ENCODE measurements around the gene SDK2. TPM values are rescaled to one million over a fixed set of nuclear protein-coding genes. Genes with fewer than 3 reads are reported as not detected.

The SDK2 gene
- total and polyA plus RNA-seq, 2 experiments from 2014 or later = 0.74 to 5.1 TPM

DNA sequence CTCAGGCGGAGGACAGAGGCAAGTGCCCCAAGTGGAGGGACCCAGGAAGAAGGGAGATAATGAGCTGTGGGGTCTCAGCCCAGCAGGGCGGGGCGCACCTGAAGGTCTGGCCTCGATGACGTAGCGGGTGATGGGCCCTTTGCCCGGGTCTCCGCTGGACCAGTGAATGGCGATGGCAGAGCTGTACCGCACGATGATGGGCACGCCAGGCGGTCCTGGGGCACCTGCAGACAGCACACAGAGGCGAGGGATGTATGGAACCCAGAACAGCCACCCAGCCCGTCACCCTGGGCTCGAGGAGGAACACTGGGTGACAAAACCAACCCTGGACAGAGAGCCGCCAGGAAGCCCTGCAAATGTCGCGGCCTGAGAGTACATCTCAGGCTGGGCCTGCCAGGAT lies 286.3 kb downstream of the SDK2 start (continued):
- no peak for TF ChIP-seq EZH2phosphoT487 (IDR thresholded peaks at IDR 0.05; ENCODE audit: unreplicated experiment)
- TF ChIP-seq STAT1 (IDR thresholded peaks at IDR 0.05; ENCODE audit: unreplicated experiment) = no peak
- TF ChIP-seq NANOG (IDR thresholded peaks at IDR 0.05; ENCODE audit: borderline replicate concordance) = no peak
- TF ChIP-seq ZNF331 (CRISPR knock-in tag; IDR thresholded peaks at IDR 0.05; ENCODE audit: low read depth) = no peak
- TF ChIP-seq, protein P1, sequence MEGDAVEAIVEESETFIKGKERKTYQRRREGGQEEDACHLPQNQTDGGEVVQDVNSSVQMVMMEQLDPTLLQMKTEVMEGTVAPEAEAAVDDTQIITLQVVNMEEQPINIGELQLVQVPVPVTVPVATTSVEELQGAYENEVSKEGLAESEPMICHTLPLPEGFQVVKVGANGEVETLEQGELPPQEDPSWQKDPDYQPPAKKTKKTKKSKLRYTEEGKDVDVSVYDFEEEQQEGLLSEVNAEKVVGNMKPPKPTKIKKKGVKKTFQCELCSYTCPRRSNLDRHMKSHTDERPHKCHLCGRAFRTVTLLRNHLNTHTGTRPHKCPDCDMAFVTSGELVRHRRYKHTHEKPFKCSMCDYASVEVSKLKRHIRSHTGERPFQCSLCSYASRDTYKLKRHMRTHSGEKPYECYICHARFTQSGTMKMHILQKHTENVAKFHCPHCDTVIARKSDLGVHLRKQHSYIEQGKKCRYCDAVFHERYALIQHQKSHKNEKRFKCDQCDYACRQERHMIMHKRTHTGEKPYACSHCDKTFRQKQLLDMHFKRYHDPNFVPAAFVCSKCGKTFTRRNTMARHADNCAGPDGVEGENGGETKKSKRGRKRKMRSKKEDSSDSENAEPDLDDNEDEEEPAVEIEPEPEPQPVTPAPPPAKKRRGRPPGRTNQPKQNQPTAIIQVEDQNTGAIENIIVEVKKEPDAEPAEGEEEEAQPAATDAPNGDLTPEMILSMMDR (conservative IDR thresholded peaks at IDR 0.05; ENCODE audit: low read depth in 2 of 2) = no peak
- no peak for TF ChIP-seq ZNF114 (CRISPR knock-in tag; IDR thresholded peaks at IDR 0.05)
- no peak for TF ChIP-seq JUNB (IDR thresholded peaks at IDR 0.05; ENCODE audit: unreplicated experiment)
- TF ChIP-seq, protein P2, sequence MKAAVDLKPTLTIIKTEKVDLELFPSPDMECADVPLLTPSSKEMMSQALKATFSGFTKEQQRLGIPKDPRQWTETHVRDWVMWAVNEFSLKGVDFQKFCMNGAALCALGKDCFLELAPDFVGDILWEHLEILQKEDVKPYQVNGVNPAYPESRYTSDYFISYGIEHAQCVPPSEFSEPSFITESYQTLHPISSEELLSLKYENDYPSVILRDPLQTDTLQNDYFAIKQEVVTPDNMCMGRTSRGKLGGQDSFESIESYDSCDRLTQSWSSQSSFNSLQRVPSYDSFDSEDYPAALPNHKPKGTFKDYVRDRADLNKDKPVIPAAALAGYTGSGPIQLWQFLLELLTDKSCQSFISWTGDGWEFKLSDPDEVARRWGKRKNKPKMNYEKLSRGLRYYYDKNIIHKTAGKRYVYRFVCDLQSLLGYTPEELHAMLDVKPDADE (IDR thresholded peaks at IDR 0.05) = no peak
- TF ChIP-seq CREB1 (CRISPR knock-in tag; IDR thresholded peaks at IDR 0.05; ENCODE audit: low read depth) = no peak
- TF ChIP-seq, protein P3, sequence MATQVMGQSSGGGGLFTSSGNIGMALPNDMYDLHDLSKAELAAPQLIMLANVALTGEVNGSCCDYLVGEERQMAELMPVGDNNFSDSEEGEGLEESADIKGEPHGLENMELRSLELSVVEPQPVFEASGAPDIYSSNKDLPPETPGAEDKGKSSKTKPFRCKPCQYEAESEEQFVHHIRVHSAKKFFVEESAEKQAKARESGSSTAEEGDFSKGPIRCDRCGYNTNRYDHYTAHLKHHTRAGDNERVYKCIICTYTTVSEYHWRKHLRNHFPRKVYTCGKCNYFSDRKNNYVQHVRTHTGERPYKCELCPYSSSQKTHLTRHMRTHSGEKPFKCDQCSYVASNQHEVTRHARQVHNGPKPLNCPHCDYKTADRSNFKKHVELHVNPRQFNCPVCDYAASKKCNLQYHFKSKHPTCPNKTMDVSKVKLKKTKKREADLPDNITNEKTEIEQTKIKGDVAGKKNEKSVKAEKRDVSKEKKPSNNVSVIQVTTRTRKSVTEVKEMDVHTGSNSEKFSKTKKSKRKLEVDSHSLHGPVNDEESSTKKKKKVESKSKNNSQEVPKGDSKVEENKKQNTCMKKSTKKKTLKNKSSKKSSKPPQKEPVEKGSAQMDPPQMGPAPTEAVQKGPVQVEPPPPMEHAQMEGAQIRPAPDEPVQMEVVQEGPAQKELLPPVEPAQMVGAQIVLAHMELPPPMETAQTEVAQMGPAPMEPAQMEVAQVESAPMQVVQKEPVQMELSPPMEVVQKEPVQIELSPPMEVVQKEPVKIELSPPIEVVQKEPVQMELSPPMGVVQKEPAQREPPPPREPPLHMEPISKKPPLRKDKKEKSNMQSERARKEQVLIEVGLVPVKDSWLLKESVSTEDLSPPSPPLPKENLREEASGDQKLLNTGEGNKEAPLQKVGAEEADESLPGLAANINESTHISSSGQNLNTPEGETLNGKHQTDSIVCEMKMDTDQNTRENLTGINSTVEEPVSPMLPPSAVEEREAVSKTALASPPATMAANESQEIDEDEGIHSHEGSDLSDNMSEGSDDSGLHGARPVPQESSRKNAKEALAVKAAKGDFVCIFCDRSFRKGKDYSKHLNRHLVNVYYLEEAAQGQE (IDR thresholded peaks at IDR 0.05; ENCODE audit: unreplicated experiment) = no peak

DNA sequence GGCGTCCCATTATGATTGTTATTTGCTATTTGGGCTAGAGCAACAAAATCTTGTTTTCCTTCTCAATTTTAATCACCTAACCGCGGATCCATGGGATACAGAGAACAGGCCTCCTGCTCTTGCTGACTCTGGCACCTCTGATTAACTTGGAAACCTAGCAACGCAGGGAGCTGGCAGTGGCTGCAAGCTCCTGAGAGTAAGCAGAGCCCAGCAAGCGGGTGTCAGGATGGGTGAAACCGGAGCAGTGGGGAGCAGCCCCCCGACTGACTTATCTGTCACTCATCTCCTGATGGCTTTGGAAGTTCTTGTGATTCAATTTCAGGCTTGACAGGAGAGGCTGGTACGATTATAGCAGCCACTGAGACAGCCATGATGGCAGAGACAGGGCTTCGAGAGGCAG lies 286.9 kb downstream of the SDK2 start:
- H3K27ac Mint-ChIP-seq = no peak overlapping the region
- Histone ChIP-seq H4K20me1 (replicated peaks; ENCODE audit: insufficient read depth) (no peaks in the 10 kb centered on the region), H3K27me3 (ENCODE audit: insufficient read depth) (no peaks in the 10 kb centered on the region), H3K36me3 (ENCODE audit: insufficient read depth) (no peaks in the 10 kb centered on the region), H3K79me2 (replicated peaks; ENCODE audit: insufficient read depth) (no peaks in the 10 kb centered on the region), H3K4me3 (no peak overlapping the region), H3K4me2 (no peak overlapping the region), H3K9me2 (ENCODE audit: insufficient read depth) (no peaks in the 10 kb centered on the region), H2AFZ (no peak overlapping the region), H3K4me1 (ENCODE audit: insufficient read depth) (peaks cover 23% of the 10 kb centered on the region), H3K27ac (ENCODE audit: low read depth) (no peak overlapping the region), H3F3A (replicated peaks; ENCODE audit: low read depth) (0 out of 2 replicates have a peak, but pooled peaks cover 2% of the 10 kb centered on the region)
- H3K4me3 Mint-ChIP-seq = no peak overlapping the region
- no peak for DNase-seq (ENCODE audit: low spot score)
- H3K27me3 Mint-ChIP-seq (ENCODE audit: insufficient read depth, low read depth, poor library complexity) = peaks cover 17% of the 10 kb centered on the region
- H3K4me1 Mint-ChIP-seq = peaks cover 30% of the 10 kb centered on the region
- no peaks in the 10 kb centered on the region for H3K36me3 Mint-ChIP-seq (ENCODE audit: low read depth)
- no peak for ATAC-seq
- no peaks in the 10 kb centered on the region for H3K9me3 Mint-ChIP-seq
- TF ChIP-seq JUNB (IDR thresholded peaks at IDR 0.05; ENCODE audit: unreplicated experiment) (no peak), ZNF331 (CRISPR knock-in tag; IDR thresholded peaks at IDR 0.05; ENCODE audit: low read depth) (no peak), POLR2AphosphoS5 (IDR thresholded peaks at IDR 0.05; ENCODE audit: low read depth) (no peak), NANOG (IDR thresholded peaks at IDR 0.05; ENCODE audit: borderline replicate concordance) (no peak)
- TF ChIP-seq, protein P2 (IDR thresholded peaks at IDR 0.05) = no peak
- TF ChIP-seq, protein P3 (IDR thresholded peaks at IDR 0.05; ENCODE audit: unreplicated experiment) = no peak
